ENCODE results near the gene PRSS50.

DNA sequence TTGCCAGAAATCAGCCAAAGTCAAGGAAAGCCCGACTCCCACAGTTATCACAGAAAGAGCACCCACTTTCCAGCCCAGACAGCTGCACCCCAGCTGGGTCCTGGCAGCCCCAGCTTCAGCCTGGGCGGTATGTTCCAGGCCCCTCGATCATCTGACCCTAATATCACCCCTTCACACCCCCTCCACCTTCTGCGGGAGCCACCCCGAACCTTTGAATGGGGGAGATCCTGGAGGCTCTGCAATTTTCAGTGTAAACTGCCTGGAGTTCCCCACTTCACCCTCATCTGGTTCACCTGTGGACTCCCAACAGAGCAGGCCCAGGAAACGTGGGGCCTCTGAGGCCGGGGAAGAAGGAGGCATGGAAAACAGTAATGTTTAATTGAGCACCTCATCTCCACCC lies 5.9 kb downstream of the PRSS50 start:
- TF ChIP-seq, protein P1, sequence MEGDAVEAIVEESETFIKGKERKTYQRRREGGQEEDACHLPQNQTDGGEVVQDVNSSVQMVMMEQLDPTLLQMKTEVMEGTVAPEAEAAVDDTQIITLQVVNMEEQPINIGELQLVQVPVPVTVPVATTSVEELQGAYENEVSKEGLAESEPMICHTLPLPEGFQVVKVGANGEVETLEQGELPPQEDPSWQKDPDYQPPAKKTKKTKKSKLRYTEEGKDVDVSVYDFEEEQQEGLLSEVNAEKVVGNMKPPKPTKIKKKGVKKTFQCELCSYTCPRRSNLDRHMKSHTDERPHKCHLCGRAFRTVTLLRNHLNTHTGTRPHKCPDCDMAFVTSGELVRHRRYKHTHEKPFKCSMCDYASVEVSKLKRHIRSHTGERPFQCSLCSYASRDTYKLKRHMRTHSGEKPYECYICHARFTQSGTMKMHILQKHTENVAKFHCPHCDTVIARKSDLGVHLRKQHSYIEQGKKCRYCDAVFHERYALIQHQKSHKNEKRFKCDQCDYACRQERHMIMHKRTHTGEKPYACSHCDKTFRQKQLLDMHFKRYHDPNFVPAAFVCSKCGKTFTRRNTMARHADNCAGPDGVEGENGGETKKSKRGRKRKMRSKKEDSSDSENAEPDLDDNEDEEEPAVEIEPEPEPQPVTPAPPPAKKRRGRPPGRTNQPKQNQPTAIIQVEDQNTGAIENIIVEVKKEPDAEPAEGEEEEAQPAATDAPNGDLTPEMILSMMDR (IDR thresholded peaks at IDR 0.05; ENCODE audit: low read depth, low read length, poor library complexity, severe bottlenecking), result no peak
- no peak for TF ChIP-seq EZH2phosphoT487 (IDR thresholded peaks at IDR 0.05; ENCODE audit: borderline replicate concordance, low read length)
